WERI-Rb-1 (cell line): Measurements from ENCODE around the gene BCR.

Source experiments
- DNase-seq: peaks from one replicate; pipeline ENCODE4 v3.0.0-alpha.2; 2020
- H3K27ac ChIP-seq: fragments of 250-450 bp; sonication (Bioruptor Pico); 2 replicates; pipeline ENCODE4 v1.5.1; 2020; ENCODE audit warnings: mild to moderate bottlenecking, moderate library complexity
- H3K27me3 ChIP-seq: fragments of 250-450 bp; sonication (Bioruptor Pico); 2 replicates; pipeline ENCODE4 v1.5.1; 2021; ENCODE audit warnings: mild to moderate bottlenecking, low read depth, moderate library complexity; ENCODE audit not compliant: insufficient read depth, severe bottlenecking
- H3K36me3 ChIP-seq: fragments of 250-450 bp; sonication (Bioruptor Pico); 2 replicates; pipeline ENCODE4 v1.5.1; 2020; ENCODE audit warnings: mild to moderate bottlenecking, moderate library complexity
- H3K4me3 ChIP-seq: 2 replicates; pipeline ENCODE4 v1.5.1; 2011; ENCODE audit warnings: low read depth, mild to moderate bottlenecking, control low read depth, low read length
- H3K9me3 ChIP-seq: fragments of 250-450 bp; sonication (Bioruptor Pico); 2 replicates; pipeline ENCODE4 v1.5.1; 2021; ENCODE audit warnings: mild to moderate bottlenecking, moderate library complexity; ENCODE audit not compliant: severe bottlenecking
- TF ChIP-seq, protein P1 (sequence below): IDR thresholded peaks from 2 replicates; pipeline ENCODE4 v1.5.1; 2011; ENCODE audit warnings: low read depth, mild to moderate bottlenecking, control low read depth, inconsistent platforms, low read length

BCR gene

DNA sequence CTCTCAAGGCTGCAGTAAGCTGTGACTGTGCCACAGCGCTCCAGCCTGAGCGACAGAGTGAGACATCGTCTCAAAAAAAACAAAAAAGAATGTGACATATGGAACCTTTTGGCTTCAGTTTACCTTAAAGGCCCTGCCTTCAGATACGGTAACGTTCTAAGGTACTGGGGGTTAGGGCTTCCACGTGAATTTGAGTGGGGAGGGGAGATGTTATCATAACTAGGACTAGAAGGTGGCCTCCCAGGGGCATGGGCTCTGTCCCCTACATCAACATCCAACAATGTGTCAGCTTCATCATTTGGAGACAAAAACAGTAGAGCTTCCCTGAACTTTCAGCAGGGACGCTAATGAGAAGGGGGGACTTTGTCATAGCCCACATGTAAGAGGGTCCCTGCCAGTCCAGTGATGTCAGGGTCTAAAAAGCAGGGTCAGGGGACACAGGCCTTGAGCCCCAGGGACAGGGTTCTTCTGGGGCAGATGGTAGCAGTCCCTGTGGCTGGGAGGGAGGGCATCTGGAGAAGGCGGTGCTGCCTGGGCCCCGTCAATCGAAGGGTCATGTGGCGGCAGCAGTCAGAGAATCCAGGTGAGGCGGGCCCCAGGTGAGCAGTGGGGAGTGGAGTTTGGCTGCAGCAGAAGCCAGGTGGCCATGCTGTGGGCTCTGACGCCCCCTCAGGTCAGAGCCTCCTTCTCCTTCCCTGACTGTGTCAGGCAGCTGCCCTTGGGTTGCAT, 79.8 kb downstream of the BCR start:
- no peak overlapping the region for H3K27ac ChIP-seq
- no peaks in the 10 kb centered on the region for H3K27me3 ChIP-seq
- H3K9me3 ChIP-seq: no peaks in the 10 kb centered on the region
- TF ChIP-seq, protein P1, sequence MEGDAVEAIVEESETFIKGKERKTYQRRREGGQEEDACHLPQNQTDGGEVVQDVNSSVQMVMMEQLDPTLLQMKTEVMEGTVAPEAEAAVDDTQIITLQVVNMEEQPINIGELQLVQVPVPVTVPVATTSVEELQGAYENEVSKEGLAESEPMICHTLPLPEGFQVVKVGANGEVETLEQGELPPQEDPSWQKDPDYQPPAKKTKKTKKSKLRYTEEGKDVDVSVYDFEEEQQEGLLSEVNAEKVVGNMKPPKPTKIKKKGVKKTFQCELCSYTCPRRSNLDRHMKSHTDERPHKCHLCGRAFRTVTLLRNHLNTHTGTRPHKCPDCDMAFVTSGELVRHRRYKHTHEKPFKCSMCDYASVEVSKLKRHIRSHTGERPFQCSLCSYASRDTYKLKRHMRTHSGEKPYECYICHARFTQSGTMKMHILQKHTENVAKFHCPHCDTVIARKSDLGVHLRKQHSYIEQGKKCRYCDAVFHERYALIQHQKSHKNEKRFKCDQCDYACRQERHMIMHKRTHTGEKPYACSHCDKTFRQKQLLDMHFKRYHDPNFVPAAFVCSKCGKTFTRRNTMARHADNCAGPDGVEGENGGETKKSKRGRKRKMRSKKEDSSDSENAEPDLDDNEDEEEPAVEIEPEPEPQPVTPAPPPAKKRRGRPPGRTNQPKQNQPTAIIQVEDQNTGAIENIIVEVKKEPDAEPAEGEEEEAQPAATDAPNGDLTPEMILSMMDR: peak; percentile 36; the same call in 1 of the 2 replicates
- no peak for DNase-seq
- H3K36me3 ChIP-seq: peaks cover 78% of the 10 kb centered on the region
- no peak overlapping the region for H3K4me3 ChIP-seq

DNA sequence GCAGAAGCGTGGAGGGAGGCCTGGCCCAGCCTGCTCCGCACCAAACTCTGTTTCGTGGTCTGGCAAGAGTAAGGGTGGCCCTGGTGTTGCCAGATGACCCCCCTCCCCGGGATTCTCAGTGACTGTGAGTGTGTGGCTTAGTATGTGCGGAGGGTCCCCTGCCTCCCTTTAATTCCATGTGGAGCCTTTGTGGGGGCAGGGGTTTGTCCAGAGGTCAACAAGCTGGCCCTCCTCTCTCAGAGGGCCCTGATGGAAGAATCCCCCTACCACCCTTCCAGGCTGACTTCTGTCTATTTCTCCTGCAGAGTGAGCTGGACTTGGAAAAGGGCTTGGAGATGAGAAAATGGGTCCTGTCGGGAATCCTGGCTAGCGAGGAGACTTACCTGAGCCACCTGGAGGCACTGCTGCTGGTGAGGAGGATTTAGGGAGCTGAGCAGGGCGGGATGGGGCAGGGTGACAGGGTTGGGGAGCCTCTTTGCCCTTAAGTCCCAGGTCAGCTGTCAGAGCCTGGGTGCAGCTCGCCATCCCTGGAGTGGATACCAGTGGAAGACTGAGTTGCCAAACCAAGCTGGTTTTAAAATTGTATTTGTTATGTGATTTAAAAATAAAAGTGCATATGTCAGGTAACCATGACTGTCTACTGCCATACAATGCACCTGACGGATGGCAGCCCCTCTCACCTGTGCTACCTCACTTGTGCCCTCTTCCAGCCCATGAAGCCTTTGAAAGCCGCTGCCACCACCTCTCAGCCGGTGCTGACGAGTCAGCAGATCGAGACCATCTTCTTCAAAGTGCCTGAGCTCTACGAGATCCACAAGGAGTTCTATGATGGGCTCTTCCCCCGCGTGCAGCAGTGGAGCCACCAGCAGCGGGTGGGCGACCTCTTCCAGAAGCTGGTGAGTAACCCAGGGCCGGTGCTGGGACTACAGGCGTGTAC, 80.6 kb downstream of the BCR start:
- peaks cover 76% of the 10 kb centered on the region for H3K36me3 ChIP-seq
- no peak overlapping the region for H3K27ac ChIP-seq

DNA sequence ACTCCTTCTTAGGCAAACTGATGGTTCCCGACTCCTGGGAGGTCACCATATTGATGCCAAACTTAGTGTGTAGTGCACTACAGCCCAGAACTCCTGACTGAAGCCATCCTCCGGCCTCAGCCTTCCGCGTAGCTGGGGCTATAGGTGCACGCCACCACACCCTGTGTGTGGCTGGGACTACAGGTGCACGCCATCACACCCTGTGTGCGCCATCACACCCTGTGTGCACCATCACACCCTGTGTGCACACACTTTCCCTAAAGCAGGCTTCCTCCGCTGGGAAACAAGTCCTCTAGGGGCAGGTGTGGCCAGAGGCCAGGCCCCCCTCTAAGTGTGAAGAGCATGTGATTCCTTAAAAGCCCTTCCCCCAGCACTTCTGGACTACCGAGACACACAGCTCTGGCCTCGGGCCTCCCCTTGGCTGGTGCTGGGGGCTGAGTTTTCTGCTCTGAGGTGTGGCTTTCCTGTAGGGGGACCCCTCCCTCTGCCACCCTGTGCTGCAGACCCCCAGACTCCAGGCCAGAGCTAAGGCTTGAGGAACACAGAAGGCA, 81.7 kb downstream of the BCR start:
- TF ChIP-seq, protein P1: no peak
- Histone ChIP-seq H3K4me3 (no peak overlapping the region), H3K9me3 (no peaks in the 10 kb centered on the region), H3K27ac (no peak overlapping the region), H3K36me3 (peaks cover 71% of the 10 kb centered on the region), H3K27me3 (no peaks in the 10 kb centered on the region)
- DNase-seq: no peak

More for the DNA sequence above, 80.6 kb downstream of the BCR start:
- Histone ChIP-seq H3K4me3 (no peak overlapping the region), H3K27me3 (no peaks in the 10 kb centered on the region), H3K9me3 (no peaks in the 10 kb centered on the region)
- TF ChIP-seq, protein P1: no peak
- no peak for DNase-seq

DNA sequence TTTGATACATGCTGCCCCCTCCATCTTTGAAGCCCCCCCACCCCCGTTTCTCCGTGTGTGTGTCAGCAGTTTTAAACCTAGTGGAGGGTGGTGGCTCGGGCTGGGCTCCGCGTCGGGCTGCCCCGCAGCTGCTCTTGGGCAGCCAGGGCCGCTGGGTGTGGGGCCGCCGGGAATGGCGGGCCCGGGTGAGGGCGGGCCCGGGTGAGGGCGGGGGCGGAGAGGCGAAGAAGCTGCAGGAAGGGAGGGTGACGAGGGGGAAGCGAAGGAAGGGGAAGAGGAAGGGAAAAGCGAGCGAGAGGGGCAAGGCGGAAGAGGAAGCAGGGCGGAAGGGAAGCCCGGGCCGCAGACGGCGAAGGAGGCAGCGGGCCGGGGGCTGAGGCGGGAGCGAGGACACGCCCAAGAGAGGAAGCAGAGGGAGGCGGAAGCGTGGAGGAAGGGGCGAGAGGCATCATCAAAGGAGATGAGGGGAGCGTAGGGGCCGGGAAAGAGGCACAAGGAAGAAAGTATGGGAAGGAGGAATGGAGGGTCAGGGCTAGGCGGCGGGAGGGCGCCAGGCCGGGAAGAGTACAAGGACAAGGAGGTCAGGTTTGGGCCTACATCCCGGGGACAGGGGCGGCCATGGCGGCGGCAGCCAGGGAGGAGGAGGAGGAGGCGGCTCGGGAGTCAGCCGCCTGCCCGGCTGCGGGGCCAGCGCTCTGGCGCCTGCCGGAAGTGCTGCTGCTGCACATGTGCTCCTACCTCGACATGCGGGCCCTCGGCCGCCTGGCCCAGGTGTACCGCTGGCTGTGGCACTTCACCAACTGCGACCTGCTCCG, 82.4 kb downstream of the BCR start:
- DNase-seq: no peak
- Histone ChIP-seq H3K9me3 (no peaks in the 10 kb centered on the region), H3K27me3 (no peaks in the 10 kb centered on the region), H3K27ac (no peak overlapping the region), H3K36me3 (peaks cover 70% of the 10 kb centered on the region), H3K4me3 (no peak overlapping the region)
- TF ChIP-seq, protein P1: no peak

DNA sequence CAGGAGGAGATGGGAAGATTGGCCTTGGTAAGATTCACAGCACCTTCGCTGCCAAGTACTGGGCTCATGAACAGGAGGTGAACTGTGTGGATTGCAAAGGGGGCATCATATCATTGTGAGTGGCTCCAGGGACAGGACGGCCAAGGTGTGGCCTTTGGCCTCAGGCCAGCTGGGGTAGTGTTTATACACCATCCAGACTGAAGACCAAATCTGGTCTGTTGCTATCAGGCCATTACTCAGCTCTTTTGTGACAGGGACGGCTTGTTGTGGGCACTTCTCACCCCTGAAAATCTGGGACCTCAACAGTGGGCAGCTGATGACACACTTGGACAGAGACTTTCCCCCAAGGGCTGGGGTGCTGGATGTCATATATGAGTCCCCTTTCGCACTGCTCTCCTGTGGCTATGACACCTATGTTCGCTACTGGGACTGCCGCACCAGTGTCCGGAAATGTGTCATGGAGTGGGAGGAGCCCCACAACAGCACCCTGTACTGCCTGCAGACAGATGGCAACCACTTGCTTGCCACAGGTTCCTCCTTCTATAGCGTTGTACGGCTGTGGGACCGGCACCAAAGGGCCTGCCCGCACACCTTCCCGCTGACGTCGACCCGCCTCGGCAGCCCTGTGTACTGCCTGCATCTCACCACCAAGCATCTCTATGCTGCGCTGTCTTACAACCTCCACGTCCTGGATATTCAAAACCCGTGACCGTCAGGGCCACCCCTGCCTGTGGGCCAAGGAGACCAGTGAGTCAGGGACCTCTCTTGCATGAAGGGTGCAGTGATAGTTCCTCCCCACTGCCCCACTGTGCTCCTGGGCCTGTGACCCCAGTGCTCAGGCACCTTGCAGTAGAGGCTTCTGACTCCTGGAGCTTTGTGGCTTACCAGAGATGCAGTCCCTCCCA, 83.6 kb downstream of the BCR start:
- TF ChIP-seq, protein P1: no peak
- Histone ChIP-seq H3K27ac (no peak overlapping the region), H3K36me3 (peaks cover 66% of the 10 kb centered on the region), H3K4me3 (no peak overlapping the region), H3K27me3 (no peaks in the 10 kb centered on the region), H3K9me3 (no peaks in the 10 kb centered on the region)
- no peak for DNase-seq
